Tibial artery (tissue), 4 donors: ENCODE measurements around the gene WWP2.

Source experiments
- DNase-seq, 2 donors: peaks; one replicate each; pipeline ENCODE4 v3.0.0-alpha.2; 2019
- H3K27ac ChIP-seq, 2 donors: fragments of 200-600 bp; sonication (generic) in 1 of 2; 1 replicate in 1 of 2; 2 replicates in 1 of 2; pipeline ENCODE4 v1.5.1; 2018 to 2019; ENCODE audit warnings: mild to moderate bottlenecking in 1 of 2
- H3K27me3 ChIP-seq, 2 donors: fragments of 200-600 bp; sonication (generic) in 1 of 2; one replicate each; pipeline versions ENCODE4 v1.5.1 to v1.6.0; 2016 to 2019
- H3K36me3 ChIP-seq, 3 donors: fragments of 200-600 bp; sonication (generic) in 2 of 3; one replicate each; pipeline ENCODE4 v1.5.1; 2016 to 2019; ENCODE audit warnings: mild to moderate bottlenecking in 2 of 3
- H3K4me1 ChIP-seq, 4 donors: fragments of 200-600 bp; sonication (generic) in 2 of 4; 1 replicate in 3 of 4; 2 replicates in 1 of 4; pipeline ENCODE4 v1.5.1; 2016 to 2019
- H3K4me3 ChIP-seq, 2 donors: fragments of 200-600 bp; sonication (generic) in 1 of 2; 1 replicate in 1 of 2; 2 replicates in 1 of 2; pipeline ENCODE4 v1.5.1; 2018 to 2019; ENCODE audit warnings: mild to moderate bottlenecking in 2 of 2
- H3K9me3 ChIP-seq, 3 donors: fragments of 200-600 bp; sonication (generic) in 1 of 3; one replicate each; pipeline ENCODE4 v1.5.1; 2016 to 2019
- CTCF ChIP-seq, 2 experiments: fragments of 200-600 bp in 1 of 2; fragments of 450-650 bp in 1 of 2; IDR thresholded peaks; one replicate each; pipeline ENCODE4 v1.5.1; 2017 to 2019; ENCODE audit warnings: antibody characterized with exemption in 2 of 2, mild to moderate bottlenecking in 1 of 2, moderate library complexity in 1 of 2
- intact Hi-C: fragments of 100-400 bp; cut with DNase I; formaldehyde crosslinking; loops from one replicate; pipeline ENCODE4 v1.15.0; 2023; ENCODE audit warnings: low total_unique reads

The WWP2 gene

GRCh38 chr16:69932228-69932627 is 170.1 kb downstream of the WWP2 start:
- intact Hi-C loops, result no loop called here
- peak overlapping the region; percentile 96 to 97 for H3K27ac ChIP-seq
- H3K9me3 ChIP-seq, result no peaks in the 10 kb centered on the region
- no peak for TF ChIP-seq CTCF (IDR thresholded peaks at IDR 0.05)
- H3K4me3 ChIP-seq, result no peak overlapping the region
- H3K4me1 ChIP-seq, result peaks cover 0 to 98% (median 48%) of the 10 kb centered on the region in 4 donors
- no peaks in the 10 kb centered on the region for H3K27me3 ChIP-seq
- no peak for DNase-seq
- peaks cover 78 to 82% (median 78%) of the 10 kb centered on the region in 3 donors for H3K36me3 ChIP-seq

DNA sequence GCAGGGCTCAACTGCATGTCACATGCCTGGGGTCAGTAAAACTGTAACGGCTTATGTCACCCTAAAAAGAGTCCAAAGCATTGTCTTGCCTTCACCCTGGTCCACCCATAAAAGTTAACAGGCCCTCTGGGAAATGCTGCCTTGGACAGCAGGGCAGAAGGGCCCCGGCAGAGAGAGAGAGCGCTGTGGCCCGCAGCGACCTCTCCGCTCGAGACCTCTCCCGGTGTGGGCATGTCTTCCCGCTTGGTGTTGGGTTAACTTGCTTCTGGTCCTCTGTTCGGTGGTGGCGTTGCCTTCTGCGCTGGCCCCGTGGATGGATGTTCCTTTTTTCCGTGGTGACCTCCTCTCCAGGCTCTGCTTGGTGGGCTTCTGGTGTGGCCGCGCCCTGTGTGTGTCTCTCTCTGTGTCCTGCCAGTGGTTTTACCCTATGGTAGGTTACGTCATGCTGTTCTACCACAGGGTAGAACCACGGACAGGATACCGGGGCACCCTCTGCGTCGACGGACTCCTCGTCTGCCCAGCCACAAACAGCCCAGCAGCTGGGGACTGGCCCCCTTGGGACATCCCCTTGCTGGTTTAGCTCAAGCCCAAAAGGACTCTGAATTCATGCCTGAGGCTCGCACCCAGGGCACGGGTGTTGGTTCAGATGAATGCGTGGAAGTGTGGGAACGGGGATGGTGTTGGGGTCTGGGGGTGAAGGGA is 170.7 kb downstream of the WWP2 start:
- H3K27me3 ChIP-seq, result no peaks in the 10 kb centered on the region
- TF ChIP-seq CTCF (IDR thresholded peaks at IDR 0.05), result no peak
- peaks cover 0 to 98% (median 46%) of the 10 kb centered on the region in 4 donors for H3K4me1 ChIP-seq
- intact Hi-C loops, result no loop called here
- H3K27ac ChIP-seq, result peak overlapping the region; percentile 96 to 97
- DNase-seq, result peak in 1 of 2 donors; percentile 65
- H3K4me3 ChIP-seq, result no peak overlapping the region
- H3K9me3 ChIP-seq, result no peaks in the 10 kb centered on the region
- peaks cover 84 to 88% (median 84%) of the 10 kb centered on the region in 3 donors for H3K36me3 ChIP-seq

DNA sequence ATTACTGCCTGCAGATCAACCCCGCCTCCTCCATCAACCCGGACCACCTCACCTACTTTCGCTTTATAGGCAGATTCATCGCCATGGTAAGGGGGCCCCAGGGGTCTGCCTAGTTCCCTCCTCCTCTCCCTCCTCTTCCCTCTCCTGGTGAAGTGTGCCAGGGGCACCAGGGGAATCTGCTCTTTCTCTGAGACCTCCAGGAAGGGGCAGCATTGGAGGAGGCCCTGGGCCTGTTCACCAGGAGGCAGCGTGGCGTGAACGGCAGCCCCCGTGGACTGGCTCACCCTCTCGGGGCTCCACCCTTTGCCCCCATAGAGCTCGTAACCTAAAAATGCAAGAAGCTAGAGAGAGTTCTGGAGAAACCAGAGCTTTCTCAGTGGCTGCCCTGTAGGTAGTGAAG is 171.9 kb downstream of the WWP2 start:
- no peak overlapping the region for H3K4me3 ChIP-seq
- peaks cover 95 to 100% (median 96%) of the 10 kb centered on the region in 3 donors for H3K36me3 ChIP-seq
- H3K9me3 ChIP-seq, result no peaks in the 10 kb centered on the region
- no peak for TF ChIP-seq CTCF (IDR thresholded peaks at IDR 0.05)
- no peak for DNase-seq
- peaks cover 0 to 86% (median 34%) of the 10 kb centered on the region in 4 donors for H3K4me1 ChIP-seq
- H3K27ac ChIP-seq, result peak overlapping the region; percentile 96 to 97
- H3K27me3 ChIP-seq, result no peaks in the 10 kb centered on the region
- intact Hi-C loops, result no loop called here

DNA sequence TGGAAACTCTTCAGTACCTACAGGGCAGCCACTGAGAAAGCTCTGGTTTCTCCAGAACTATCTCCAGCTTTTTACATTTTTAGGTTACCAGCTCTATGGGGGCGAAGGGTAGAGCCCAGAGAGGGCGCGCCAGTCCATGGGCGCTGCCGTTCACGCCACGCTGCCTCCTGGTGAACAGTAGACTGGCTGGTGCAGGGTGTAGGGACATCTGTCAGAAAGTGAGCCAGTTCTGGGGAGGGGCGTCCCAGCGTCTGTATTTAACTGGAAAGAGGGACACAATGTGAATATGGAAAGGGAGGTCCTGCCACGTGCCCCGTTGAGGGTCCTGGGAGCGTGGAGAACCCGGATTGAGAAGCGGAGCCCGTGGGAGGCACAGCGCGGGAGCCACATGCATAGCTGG is 172.6 kb downstream of the WWP2 start:
- Histone ChIP-seq H3K4me3 (no peak overlapping the region), H3K9me3 (no peaks in the 10 kb centered on the region), H3K4me1 (peaks cover 0 to 79% (median 28%) of the 10 kb centered on the region in 4 donors), H3K36me3 (peaks cover 95 to 100% (median 96%) of the 10 kb centered on the region in 3 donors), H3K27me3 (no peaks in the 10 kb centered on the region), H3K27ac (peak overlapping the region; percentile 96 to 97)
- intact Hi-C loops, result no loop called here
- no peak for TF ChIP-seq CTCF (IDR thresholded peaks at IDR 0.05)
- no peak for DNase-seq

DNA sequence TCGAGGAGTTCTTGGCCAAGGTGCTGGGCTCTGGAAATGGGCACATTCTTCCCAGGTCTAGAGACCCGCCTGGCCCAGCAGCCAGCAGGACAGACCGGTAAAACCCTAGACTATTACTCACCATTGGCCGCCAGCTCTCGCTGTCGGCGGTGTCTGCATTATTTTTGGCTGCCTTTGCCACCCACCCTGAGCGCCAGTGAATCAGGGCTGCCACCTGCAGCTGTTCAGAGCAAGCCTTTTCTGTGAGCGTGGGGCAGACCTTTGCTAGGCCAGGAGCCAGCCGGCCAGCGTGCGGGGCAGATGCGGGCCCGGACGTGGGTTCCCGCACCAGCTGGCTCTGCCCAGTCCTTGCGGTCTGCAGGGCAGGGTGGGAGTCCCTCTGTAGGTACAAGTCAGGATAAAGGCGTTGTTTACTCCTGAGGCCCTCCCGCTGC is 173.2 kb downstream of the WWP2 start:
- intact Hi-C loops, result no loop called here
- H3K9me3 ChIP-seq, result no peaks in the 10 kb centered on the region
- DNase-seq, result peak in 1 of 2 donors; percentile 91
- TF ChIP-seq CTCF (IDR thresholded peaks at IDR 0.05), result peak; percentile 20 to 29
- no peak overlapping the region for H3K4me3 ChIP-seq
- no peaks in the 10 kb centered on the region for H3K27me3 ChIP-seq
- peak overlapping the region; percentile 96 to 97 for H3K27ac ChIP-seq
- peaks cover 98 to 100% (median 99%) of the 10 kb centered on the region in 3 donors for H3K36me3 ChIP-seq
- H3K4me1 ChIP-seq, result peaks cover 0 to 75% (median 24%) of the 10 kb centered on the region in 4 donors
